Gastrocnemius medialis (tissue), 4 donors: ENCODE measurements around the gene IQCE. TPM values are rescaled to one million over a fixed set of nuclear protein-coding genes. Genes with fewer than 3 reads are reported as not detected.

ENCODE experiments used
- ATAC-seq, 2 donors: fragments of 150-250 bp; one replicate each; pipeline ENCODE4 v1.9.1; 2016
- DNase-seq, 2 donors: peaks; one replicate each; pipeline ENCODE4 v3.0.0-alpha.2; 2019
- H3K27ac ChIP-seq, 4 donors: fragments of 200-600 bp; sonication (generic); 1 replicate in 1 of 4; 2 replicates in 3 of 4; pipeline ENCODE4 v1.5.1; 2016 to 2018; ENCODE audit warnings: mild to moderate bottlenecking in 2 of 4, moderate library complexity in 1 of 4
- H3K27me3 ChIP-seq, 3 donors: fragments of 200-600 bp; sonication (generic) in 2 of 3; 1 replicate in 1 of 3; 2 replicates in 2 of 3; pipeline versions ENCODE4 v1.5.1 to v1.6.0; 2016 to 2019; ENCODE audit warnings: mild to moderate bottlenecking in 1 of 3, moderate library complexity in 1 of 3
- H3K36me3 ChIP-seq, 2 donors: fragments of 200-600 bp; sonication (generic) in 1 of 2; one replicate each; pipeline ENCODE4 v1.5.1; 2017 to 2018
- H3K4me1 ChIP-seq, 2 donors: fragments of 200-600 bp; sonication (generic) in 1 of 2; one replicate each; pipeline ENCODE4 v1.5.1; 2016 to 2017; ENCODE audit warnings: mild to moderate bottlenecking in 2 of 2
- H3K4me3 ChIP-seq, 4 donors: fragments of 200-600 bp; sonication (generic) in 3 of 4; 1 replicate in 1 of 4; 2 replicates in 3 of 4; pipeline ENCODE4 v1.5.1; 2016 to 2019; ENCODE audit warnings: mild to moderate bottlenecking in 2 of 4
- H3K9me3 ChIP-seq, 3 donors: fragments of 200-600 bp; sonication (generic) in 2 of 3; 1 replicate in 1 of 3; 2 replicates in 2 of 3; pipeline ENCODE4 v1.5.1; 2016 to 2019
- CTCF ChIP-seq, 5 experiments: fragments of 450-650 bp in 3 of 5; fragments of 200-600 bp in 2 of 5; sonication (generic) in 2 of 5; IDR thresholded peaks in 4 of 5; conservative IDR thresholded peaks in 1 of 5; 1 replicate in 4 of 5; 2 replicates in 1 of 5; pipeline ENCODE4 v1.5.1; 2016 to 2019; ENCODE audit warnings: antibody characterized with exemption in 5 of 5, mild to moderate bottlenecking in 3 of 5, moderate library complexity in 3 of 5
- POLR2A ChIP-seq, 2 donors: fragments of 450-650 bp; IDR thresholded peaks; one replicate each; pipeline ENCODE4 v1.6.1; 2017; ENCODE audit warnings: antibody characterized with exemption in 2 of 2, mild to moderate bottlenecking in 2 of 2, moderate library complexity in 2 of 2
- in situ Hi-C, 4 donors: fragments of 200-750 bp; cut with MboI; loops; one replicate each; pipeline versions ENCODE4 v1.15.0 to v1.8.0; 2017; ENCODE audit warnings: low sequenced_read_pairs in 4 of 4
- intact Hi-C: fragments of 100-400 bp; cut with DNase I; formaldehyde crosslinking; loops from one replicate; pipeline ENCODE4 v1.15.1; 2023; ENCODE audit warnings: low total_unique reads
- total RNA-seq, 4 donors: library from RNA; depleted of rRNA; stranded (reverse); fragments of >200 nt; gene quantifications; one replicate each; pipeline versions ENCODE4 v1.1.0 to v1.2.3, GENCODE V29; 2016

The IQCE gene
- total RNA-seq, 4 donors from 2014 or later: 6.3 to 11.5 (median 8.8) TPM

DNA sequence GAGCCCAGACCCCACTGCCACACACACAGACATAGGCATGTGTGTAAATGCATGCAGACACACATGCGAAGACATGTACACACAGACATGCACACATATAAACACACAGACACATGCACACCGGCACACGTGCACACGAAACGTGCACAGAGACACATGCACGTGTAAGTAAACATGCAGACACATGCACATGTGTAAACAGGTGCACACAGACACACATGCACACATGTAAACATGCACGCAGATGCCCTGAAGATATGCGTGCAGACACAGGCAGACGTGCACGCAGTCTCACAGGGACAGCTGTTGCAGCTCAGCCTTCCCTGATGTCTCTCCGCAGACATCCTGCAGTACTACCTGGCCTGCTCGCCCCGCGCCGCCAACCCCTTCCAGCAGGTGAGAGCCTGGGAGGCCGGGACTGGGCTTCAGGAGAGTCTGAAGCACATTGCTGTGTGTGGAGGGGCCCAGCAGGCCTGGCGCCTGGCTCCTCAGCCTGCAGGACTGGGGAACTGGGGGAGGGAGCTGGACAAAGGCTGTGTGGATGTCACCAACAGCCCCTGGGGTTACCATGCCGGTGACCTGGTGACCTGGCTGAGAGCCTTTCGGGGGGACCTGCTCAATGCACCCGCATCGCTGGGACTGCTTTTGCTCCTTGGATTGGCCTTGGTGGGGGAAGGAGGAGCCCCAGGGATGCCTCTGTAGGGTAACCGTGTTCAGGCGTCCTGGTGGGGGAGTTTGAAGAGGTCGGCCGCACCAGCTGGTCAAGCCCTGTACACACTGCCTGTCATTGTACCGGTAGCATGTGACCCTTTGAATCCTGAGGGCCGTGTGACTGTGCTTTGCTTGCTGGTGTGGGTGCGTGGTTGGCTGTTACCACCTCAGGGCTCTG, 93.3 kb downstream of the IQCE start:
- H3K27ac ChIP-seq: no peak overlapping the region
- TF ChIP-seq POLR2A (IDR thresholded peaks at IDR 0.05): no peak
- no peak for TF ChIP-seq CTCF (IDR thresholded peaks at IDR 0.05 in 4 of 5, conservative IDR thresholded peaks at IDR 0.05 in 1 of 5)
- DNase-seq: no peak

GRCh38 chr7:2652736-2653060, 93.9 kb downstream of the IQCE start:
- intact Hi-C loops (no loop called here), in situ Hi-C loops (no loop called here)
- H3K4me3 ChIP-seq: no peak overlapping the region
- H3K27ac ChIP-seq: no peak overlapping the region
- H3K4me1 ChIP-seq: no peaks in the 10 kb centered on the region
- H3K36me3 ChIP-seq: peaks cover 0 to 1% of the 10 kb centered on the region in 2 donors
- no peak for TF ChIP-seq CTCF (IDR thresholded peaks at IDR 0.05 in 4 of 5, conservative IDR thresholded peaks at IDR 0.05 in 1 of 5)
- no peak for TF ChIP-seq POLR2A (IDR thresholded peaks at IDR 0.05)
- no peak for DNase-seq
- no peaks in the 10 kb centered on the region for H3K9me3 ChIP-seq
- H3K27me3 ChIP-seq: no peaks in the 10 kb centered on the region
- no peak for ATAC-seq

More for the DNA sequence above, 93.3 kb downstream of the IQCE start:
- no peaks in the 10 kb centered on the region for H3K27me3 ChIP-seq
- H3K9me3 ChIP-seq: no peaks in the 10 kb centered on the region
- no peak overlapping the region for H3K4me3 ChIP-seq
- in situ Hi-C loops (no loop called here), intact Hi-C loops (no loop called here)
- no peaks in the 10 kb centered on the region for H3K36me3 ChIP-seq
- ATAC-seq: no peak
- no peaks in the 10 kb centered on the region for H3K4me1 ChIP-seq

GRCh38 chr7:2654059-2654458, 95.3 kb downstream of the IQCE start:
- TF ChIP-seq POLR2A (IDR thresholded peaks at IDR 0.05) (no peak), CTCF (IDR thresholded peaks at IDR 0.05 in 4 of 5, conservative IDR thresholded peaks at IDR 0.05 in 1 of 5) (no peak)
- no peak overlapping the region for H3K4me3 ChIP-seq
- no peak overlapping the region for H3K27ac ChIP-seq
- H3K9me3 ChIP-seq: no peaks in the 10 kb centered on the region
- H3K36me3 ChIP-seq: peaks cover 0 to 6% of the 10 kb centered on the region in 2 donors
- no peaks in the 10 kb centered on the region for H3K4me1 ChIP-seq
- DNase-seq (no peak), ATAC-seq (no peak)
- H3K27me3 ChIP-seq: no peaks in the 10 kb centered on the region
- in situ Hi-C loops: no loop called here
- intact Hi-C loops: no loop called here

GRCh38 chr7:2655870-2656614, 97.3 kb downstream of the IQCE start:
- in situ Hi-C loops: no loop called here
- H3K4me1 ChIP-seq: no peaks in the 10 kb centered on the region
- intact Hi-C loops: no loop called here
- no peak overlapping the region for H3K27ac ChIP-seq
- no peak for TF ChIP-seq POLR2A (IDR thresholded peaks at IDR 0.05)
- TF ChIP-seq CTCF (IDR thresholded peaks at IDR 0.05 in 4 of 5, conservative IDR thresholded peaks at IDR 0.05 in 1 of 5): no peak
- ATAC-seq: no peak
- no peaks in the 10 kb centered on the region for H3K27me3 ChIP-seq
- peaks cover 0 to 6% of the 10 kb centered on the region in 2 donors for H3K36me3 ChIP-seq
- H3K4me3 ChIP-seq: no peak overlapping the region
- no peaks in the 10 kb centered on the region for H3K9me3 ChIP-seq
- no peak for DNase-seq
